ENCODE data around the gene SLC9A3.

The SLC9A3 gene

DNA sequence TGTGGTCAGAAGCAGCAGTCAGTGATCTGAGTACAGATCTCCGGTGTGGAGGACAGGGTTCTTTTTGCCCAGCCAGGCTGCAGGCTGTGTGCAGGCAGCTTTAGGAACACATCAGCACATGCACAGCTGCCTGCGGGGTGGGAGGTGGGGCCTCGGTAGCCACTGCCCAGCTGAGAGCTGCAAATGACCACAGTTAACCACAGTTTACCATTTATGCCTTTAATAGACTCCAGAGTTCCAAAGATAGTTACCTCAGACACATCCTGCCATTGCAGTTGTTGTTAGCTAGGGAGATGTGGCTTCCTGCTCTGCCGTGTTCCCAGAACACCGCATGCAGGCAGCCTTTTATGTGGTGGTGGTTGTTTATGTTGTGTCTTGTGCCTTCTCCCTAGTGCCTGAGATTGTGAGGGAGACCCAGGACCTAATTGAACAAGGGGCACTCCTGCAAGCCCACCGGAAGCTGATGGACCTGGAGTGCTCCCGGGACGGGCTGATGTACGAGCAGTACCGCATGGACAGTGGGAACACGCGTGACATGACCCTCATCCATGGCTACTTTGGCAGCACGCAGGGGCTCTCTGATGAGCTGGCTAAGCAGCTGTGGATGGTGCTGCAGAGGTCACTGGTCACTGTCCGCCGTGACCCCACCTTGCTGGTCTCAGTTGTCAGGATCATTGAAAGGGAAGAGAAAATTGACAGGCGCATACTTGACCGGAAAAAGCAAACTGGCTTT, 71.1 kb downstream of the SLC9A3 start:
- Histone ChIP-seq H2AK5ac (ENCODE audit: low read depth, low read length) (no peak overlapping the region), H4K8ac (ENCODE audit: low read depth, low read length) (peak overlapping the region; percentile 33), H2BK120ac (ENCODE audit: low read depth, low read length) (no peak overlapping the region), H3K36me3 (replicated peaks in 1 of 2; ENCODE audit: control insufficient read depth in 2 of 2, insufficient read depth in 2 of 2, low read length in 2 of 2) (peaks cover 48 to 99% of the 10 kb centered on the region in 2 donors), H3K18ac (ENCODE audit: low read length) (no peak overlapping the region), H3K9ac (ENCODE audit: low read depth, low read length, poor library complexity) (no peak overlapping the region), H3K27me3 (ENCODE audit: control insufficient read depth in 3 of 3, insufficient read depth in 3 of 3, low read depth in 1 of 3, low read length in 3 of 3) (no peaks in the 10 kb centered on the region), H3K4me2 (ENCODE audit: insufficient read depth, low read length, poor library complexity, severe bottlenecking) (no peak overlapping the region), H3K4me1 (ENCODE audit: control insufficient read depth in 2 of 2, insufficient read depth in 1 of 2, low read depth in 1 of 2, low read length in 2 of 2) (peaks cover 0 to 7% of the 10 kb centered on the region in 2 donors), H4K91ac (ENCODE audit: low read depth, low read length, poor library complexity) (no peak overlapping the region), H3K14ac (ENCODE audit: low read length) (no peak overlapping the region), H3K4ac (ENCODE audit: low read length) (no peak overlapping the region), H3K27ac (replicated peaks; ENCODE audit: low read length) (no peak overlapping the region), H2BK15ac (ENCODE audit: low read length) (no peak overlapping the region), H3K79me1 (ENCODE audit: low read depth, low read length) (peaks cover 10% of the 10 kb centered on the region), H3K23ac (ENCODE audit: low read depth, low read length, poor library complexity) (peak overlapping the region; percentile 4), H2BK5ac (ENCODE audit: low read length) (no peak overlapping the region), H2AFZ (ENCODE audit: low read length) (no peak overlapping the region), H3K9me3 (replicated peaks in 1 of 2; ENCODE audit: control insufficient read depth in 2 of 2, insufficient read depth in 1 of 2, low read depth in 1 of 2, low read length in 2 of 2) (peaks cover 9 to 46% of the 10 kb centered on the region in 2 donors), H3K4me3 (ENCODE audit: low read length in 2 of 2) (no peak overlapping the region), H2BK12ac (ENCODE audit: low read length) (no peak overlapping the region)
- no peak for DNase-seq (ENCODE audit: low spot score)
- no CpG with 5 or more reads among the region's 17 CpGs for WGBS, 2 donors (ENCODE audit: extremely low coverage in 2 of 2, insufficient read length in 2 of 2, insufficient replicate concordance in 1 of 2)

DNA sequence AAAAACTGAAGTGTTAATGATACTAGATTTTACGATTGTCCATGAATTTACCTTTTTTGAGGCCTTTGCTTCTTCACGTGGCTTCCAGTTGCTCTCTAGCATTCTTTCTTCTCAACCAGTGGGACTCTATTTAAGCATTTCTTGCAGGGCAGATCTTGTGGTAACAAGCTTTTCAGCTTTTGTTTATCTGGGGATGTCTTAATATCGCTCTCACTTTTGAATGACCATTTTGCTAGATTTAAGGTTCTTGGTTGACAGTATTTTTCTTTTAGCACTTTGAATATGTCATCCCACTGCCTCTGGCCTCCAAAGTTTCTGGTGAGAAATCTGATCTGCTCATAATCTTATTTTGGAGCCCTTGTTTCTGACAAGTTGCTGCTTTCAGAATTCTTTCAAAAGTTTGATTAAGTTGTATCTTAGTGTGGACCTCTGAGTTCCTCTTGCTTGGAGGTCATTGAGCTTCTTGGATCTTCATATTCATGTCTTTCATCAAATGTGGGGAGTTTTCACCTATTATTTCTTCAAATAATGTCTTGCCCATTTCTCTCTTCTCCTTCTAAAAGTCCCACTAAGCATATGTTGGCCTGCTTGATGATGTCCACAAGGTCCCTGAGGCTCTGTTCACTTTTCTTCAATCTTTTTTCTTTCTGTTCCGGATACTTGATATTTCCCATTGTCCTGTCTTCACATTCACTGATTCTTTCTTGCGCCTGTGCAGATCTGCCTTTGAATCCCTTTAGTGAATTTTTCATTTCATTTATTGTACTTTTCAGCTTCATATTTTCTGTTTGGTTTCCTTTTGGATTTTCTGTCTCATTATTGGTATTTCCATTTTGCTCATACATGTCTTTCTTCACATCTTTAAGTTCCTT, 72.4 kb downstream of the SLC9A3 start:
- no peak overlapping the region for H3K4ac ChIP-seq (ENCODE audit: low read length)
- no peak overlapping the region for H4K8ac ChIP-seq (ENCODE audit: low read depth, low read length)
- H2BK15ac ChIP-seq (ENCODE audit: low read length): no peak overlapping the region
- WGBS, 2 donors (ENCODE audit: extremely low coverage in 2 of 2, insufficient read length in 2 of 2, insufficient replicate concordance in 1 of 2): no CpG with 5 or more reads among the region's 5 CpGs
- peaks cover 9 to 46% of the 10 kb centered on the region in 2 donors for H3K9me3 ChIP-seq (replicated peaks in 1 of 2; ENCODE audit: control insufficient read depth in 2 of 2, insufficient read depth in 1 of 2, low read depth in 1 of 2, low read length in 2 of 2)
- no peak overlapping the region for H3K27ac ChIP-seq (replicated peaks; ENCODE audit: low read length)
- peaks cover 47 to 99% of the 10 kb centered on the region in 2 donors for H3K36me3 ChIP-seq (replicated peaks in 1 of 2; ENCODE audit: control insufficient read depth in 2 of 2, insufficient read depth in 2 of 2, low read length in 2 of 2)
- H3K18ac ChIP-seq (ENCODE audit: low read length): no peak overlapping the region
- no peak overlapping the region for H3K9ac ChIP-seq (ENCODE audit: low read depth, low read length, poor library complexity)
- no peak overlapping the region for H4K91ac ChIP-seq (ENCODE audit: low read depth, low read length, poor library complexity)
- H3K4me3 ChIP-seq (ENCODE audit: low read length in 2 of 2): no peak overlapping the region
- H2AK5ac ChIP-seq (ENCODE audit: low read depth, low read length): no peak overlapping the region
- no peak overlapping the region for H2AFZ ChIP-seq (ENCODE audit: low read length)
- peaks cover 0 to 7% of the 10 kb centered on the region in 2 donors for H3K4me1 ChIP-seq (ENCODE audit: control insufficient read depth in 2 of 2, insufficient read depth in 1 of 2, low read depth in 1 of 2, low read length in 2 of 2)
- DNase-seq (ENCODE audit: low spot score): no peak
- H3K23ac ChIP-seq (ENCODE audit: low read depth, low read length, poor library complexity): no peak overlapping the region
- H2BK5ac ChIP-seq (ENCODE audit: low read length): no peak overlapping the region
- no peak overlapping the region for H2BK120ac ChIP-seq (ENCODE audit: low read depth, low read length)
- H3K27me3 ChIP-seq (ENCODE audit: control insufficient read depth in 3 of 3, insufficient read depth in 3 of 3, low read depth in 1 of 3, low read length in 3 of 3): no peaks in the 10 kb centered on the region
- H3K79me1 ChIP-seq (ENCODE audit: low read depth, low read length): peaks cover 10% of the 10 kb centered on the region
- no peak overlapping the region for H3K14ac ChIP-seq (ENCODE audit: low read length)
- no peak overlapping the region for H2BK12ac ChIP-seq (ENCODE audit: low read length)
- no peak overlapping the region for H3K4me2 ChIP-seq (ENCODE audit: insufficient read depth, low read length, poor library complexity, severe bottlenecking)

DNA sequence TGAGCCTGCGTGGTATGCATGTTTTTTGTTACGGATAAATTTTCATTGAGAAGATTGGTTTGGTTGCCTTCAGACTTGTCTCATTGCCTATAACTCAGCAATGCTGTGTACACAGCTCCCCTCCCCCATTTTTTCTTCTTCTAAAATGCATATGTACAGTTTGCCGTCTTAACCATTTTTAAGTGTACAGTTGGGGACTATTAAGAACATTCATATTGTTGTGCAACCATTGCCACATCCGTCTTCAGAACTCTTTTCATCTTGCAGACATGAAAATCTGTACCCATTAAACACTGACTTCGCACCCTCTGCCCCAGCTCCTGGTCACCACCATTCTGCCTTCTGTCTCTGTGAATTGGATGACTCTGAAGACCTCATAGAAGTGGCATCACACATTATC, 75.1 kb downstream of the SLC9A3 start:
- DNase-seq (ENCODE audit: low spot score): no peak
- Histone ChIP-seq H3K27ac (replicated peaks; ENCODE audit: low read length) (no peak overlapping the region), H3K4ac (ENCODE audit: low read length) (no peak overlapping the region), H3K4me2 (ENCODE audit: insufficient read depth, low read length, poor library complexity, severe bottlenecking) (no peak overlapping the region), H4K91ac (ENCODE audit: low read depth, low read length, poor library complexity) (no peak overlapping the region), H2BK5ac (ENCODE audit: low read length) (no peak overlapping the region), H3K4me3 (ENCODE audit: low read length in 2 of 2) (no peak overlapping the region), H4K8ac (ENCODE audit: low read depth, low read length) (no peak overlapping the region), H2BK12ac (ENCODE audit: low read length) (no peak overlapping the region), H3K23ac (ENCODE audit: low read depth, low read length, poor library complexity) (no peak overlapping the region), H3K79me1 (ENCODE audit: low read depth, low read length) (peaks cover 7% of the 10 kb centered on the region), H3K27me3 (ENCODE audit: control insufficient read depth in 3 of 3, insufficient read depth in 3 of 3, low read depth in 1 of 3, low read length in 3 of 3) (no peaks in the 10 kb centered on the region), H3K36me3 (replicated peaks in 1 of 2; ENCODE audit: control insufficient read depth in 2 of 2, insufficient read depth in 2 of 2, low read length in 2 of 2) (peaks cover 36 to 83% of the 10 kb centered on the region in 2 donors), H3K9me3 (replicated peaks in 1 of 2; ENCODE audit: control insufficient read depth in 2 of 2, insufficient read depth in 1 of 2, low read depth in 1 of 2, low read length in 2 of 2) (peaks cover 9 to 41% of the 10 kb centered on the region in 2 donors), H2AFZ (ENCODE audit: low read length) (no peak overlapping the region), H3K14ac (ENCODE audit: low read length) (no peak overlapping the region), H2BK15ac (ENCODE audit: low read length) (no peak overlapping the region), H3K4me1 (ENCODE audit: control insufficient read depth in 2 of 2, insufficient read depth in 1 of 2, low read depth in 1 of 2, low read length in 2 of 2) (no peaks in the 10 kb centered on the region), H2AK5ac (ENCODE audit: low read depth, low read length) (no peak overlapping the region), H2BK120ac (ENCODE audit: low read depth, low read length) (no peak overlapping the region), H3K9ac (ENCODE audit: low read depth, low read length, poor library complexity) (no peak overlapping the region), H3K18ac (ENCODE audit: low read length) (no peak overlapping the region)
- whole genome bisulfite sequencing, 2 donors (ENCODE audit: extremely low coverage in 2 of 2, insufficient read length in 2 of 2, insufficient replicate concordance in 1 of 2): no CpG with 5 or more reads among the region's 5 CpGs

DNA sequence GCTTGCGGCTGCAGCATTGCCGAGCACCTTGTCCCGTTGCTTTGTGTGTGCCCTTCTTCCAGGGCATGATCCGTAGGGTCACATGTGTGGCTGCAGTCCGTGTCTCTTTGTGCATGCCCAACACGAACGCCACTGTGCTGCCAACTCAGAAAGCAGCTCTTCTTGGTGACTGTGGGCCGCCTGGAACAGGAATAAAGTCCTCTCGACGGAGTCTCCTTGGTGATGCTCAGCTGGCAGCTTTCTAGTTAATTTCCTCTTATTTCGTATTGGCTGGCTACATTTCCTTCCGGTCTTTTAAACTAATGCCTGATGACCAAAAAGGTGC, 75.5 kb downstream of the SLC9A3 start:
- Histone ChIP-seq H4K8ac (ENCODE audit: low read depth, low read length) (no peak overlapping the region), H2BK12ac (ENCODE audit: low read length) (no peak overlapping the region), H3K4me2 (ENCODE audit: insufficient read depth, low read length, poor library complexity, severe bottlenecking) (no peak overlapping the region), H3K23ac (ENCODE audit: low read depth, low read length, poor library complexity) (peak overlapping the region; percentile 50), H3K4me3 (ENCODE audit: low read length in 2 of 2) (no peak overlapping the region), H2BK120ac (ENCODE audit: low read depth, low read length) (no peak overlapping the region), H3K79me1 (ENCODE audit: low read depth, low read length) (peaks cover 8% of the 10 kb centered on the region), H3K9ac (ENCODE audit: low read depth, low read length, poor library complexity) (peak overlapping the region; percentile 53), H2BK15ac (ENCODE audit: low read length) (no peak overlapping the region), H2BK5ac (ENCODE audit: low read length) (no peak overlapping the region), H4K91ac (ENCODE audit: low read depth, low read length, poor library complexity) (no peak overlapping the region), H3K4ac (ENCODE audit: low read length) (no peak overlapping the region), H3K4me1 (ENCODE audit: control insufficient read depth in 2 of 2, insufficient read depth in 1 of 2, low read depth in 1 of 2, low read length in 2 of 2) (peaks cover 2 to 4% of the 10 kb centered on the region in 2 donors), H3K27me3 (ENCODE audit: control insufficient read depth in 3 of 3, insufficient read depth in 3 of 3, low read depth in 1 of 3, low read length in 3 of 3) (no peaks in the 10 kb centered on the region), H3K9me3 (replicated peaks in 1 of 2; ENCODE audit: control insufficient read depth in 2 of 2, insufficient read depth in 1 of 2, low read depth in 1 of 2, low read length in 2 of 2) (peaks cover 9 to 38% of the 10 kb centered on the region in 2 donors), H3K36me3 (replicated peaks in 1 of 2; ENCODE audit: control insufficient read depth in 2 of 2, insufficient read depth in 2 of 2, low read length in 2 of 2) (peaks cover 32 to 79% of the 10 kb centered on the region in 2 donors), H3K14ac (ENCODE audit: low read length) (no peak overlapping the region), H2AFZ (ENCODE audit: low read length) (no peak overlapping the region), H3K27ac (replicated peaks; ENCODE audit: low read length) (no peak overlapping the region), H3K18ac (ENCODE audit: low read length) (no peak overlapping the region), H2AK5ac (ENCODE audit: low read depth, low read length) (no peak overlapping the region)
- no CpG with 5 or more reads among the region's 12 CpGs for WGBS, 2 donors (ENCODE audit: extremely low coverage in 2 of 2, insufficient read length in 2 of 2, insufficient replicate concordance in 1 of 2)
- DNase-seq (ENCODE audit: low spot score): no peak

Data from neuronal stem cell (in vitro differentiated cells).